HUES64 (cell line): ENCODE measurements around the gene TRMT61A.

Experiments
- H3K27ac ChIP-seq: 2 replicates; pipeline ENCODE4 v1.7.0; 2013; ENCODE audit warnings: low read depth, low read length, inconsistent platforms
- H3K27me3 ChIP-seq: 2 replicates; pipeline ENCODE4 v1.6.1; 2013; ENCODE audit warnings: mild to moderate bottlenecking, low read length; ENCODE audit not compliant: insufficient read depth
- H3K36me3 ChIP-seq: 2 replicates; pipeline ENCODE4 v1.6.1; 2013; ENCODE audit warnings: mild to moderate bottlenecking, low read length; ENCODE audit not compliant: insufficient read depth
- H3K4me1 ChIP-seq: 2 replicates; pipeline ENCODE4 v1.6.1; 2013; ENCODE audit warnings: mild to moderate bottlenecking, low read length, moderate library complexity; ENCODE audit not compliant: insufficient read depth
- H3K4me3 ChIP-seq: 2 replicates; pipeline ENCODE4 v1.5.1; 2013; ENCODE audit warnings: mild to moderate bottlenecking, low read length, moderate library complexity
- H3K9ac ChIP-seq: 2 replicates; pipeline ENCODE4 v1.6.1; 2013; ENCODE audit warnings: mild to moderate bottlenecking, low read depth, low read length
- H3K9me3 ChIP-seq: 2 replicates; pipeline ENCODE4 v1.6.1; 2013; ENCODE audit warnings: low read depth, low read length; ENCODE audit not compliant: insufficient read depth
- WGBS: fragments of 150-250, 120-280 bp; methylation state at CpG from one replicate; pipeline ENCODE4 v1.1.7; 2013; ENCODE audit warnings: missing lambda C conversion rate; 5-methylcytosine and 5-hydroxymethylcytosine counted together

Gene TRMT61A

GRCh38 chr14:103539056-103539825, 10.2 kb downstream of the TRMT61A start:
- Histone ChIP-seq H3K27ac (no peak overlapping the region), H3K4me3 (no peak overlapping the region), H3K27me3 (no peaks in the 10 kb centered on the region), H3K36me3 (peaks cover 8% of the 10 kb centered on the region; the same call in 1 of the 2 replicates), H3K9me3 (no peaks in the 10 kb centered on the region), H3K9ac (no peak overlapping the region), H3K4me1 (peaks cover 28% of the 10 kb centered on the region)
- WGBS = 82% methylated on average over 28 of the region's 28 CpGs

- no peak overlapping the region for H3K4me3 ChIP-seq
- 83% methylated on average over 17 of the region's 17 CpGs for WGBS
- no peak overlapping the region for H3K27ac ChIP-seq
- H3K9me3 ChIP-seq = no peaks in the 10 kb centered on the region
- H3K9ac ChIP-seq = no peak overlapping the region
- H3K27me3 ChIP-seq = no peaks in the 10 kb centered on the region
- no peaks in the 10 kb centered on the region for H3K36me3 ChIP-seq
- H3K4me1 ChIP-seq = peaks cover 28% of the 10 kb centered on the region
These were observed 12.1 kb downstream of the TRMT61A start for GRCh38 chr14:103540821-103541708.

- Histone ChIP-seq H3K4me3 (peak overlapping the region; percentile 39), H3K9me3 (no peaks in the 10 kb centered on the region), H3K9ac (peak overlapping the region; percentile 84), H3K27ac (peak overlapping the region; percentile 98), H3K27me3 (no peaks in the 10 kb centered on the region), H3K4me1 (peaks cover 28% of the 10 kb centered on the region), H3K36me3 (no peaks in the 10 kb centered on the region)
- 58% methylated on average over 33 of the region's 33 CpGs for WGBS
These were observed 13.0 kb downstream of the TRMT61A start for GRCh38 chr14:103541709-103542604.

GRCh38 chr14:103542605-103543088, 13.7 kb downstream of the TRMT61A start:
- Histone ChIP-seq H3K9ac (peak overlapping the region; percentile 84), H3K9me3 (no peaks in the 10 kb centered on the region), H3K36me3 (no peaks in the 10 kb centered on the region), H3K27me3 (no peaks in the 10 kb centered on the region), H3K4me1 (peaks cover 28% of the 10 kb centered on the region), H3K4me3 (peak overlapping the region; percentile 39), H3K27ac (peak overlapping the region; percentile 98)
- WGBS = 4% methylated on average over 17 of the region's 18 CpGs

- Histone ChIP-seq H3K4me3 (0 out of 2 replicates have a peak overlapping the region, but pooled peaks have one; percentile 4), H3K36me3 (no peaks in the 10 kb centered on the region), H3K9me3 (no peaks in the 10 kb centered on the region), H3K4me1 (peaks cover 28% of the 10 kb centered on the region), H3K9ac (peak overlapping the region; percentile 84), H3K27ac (peak overlapping the region; percentile 98), H3K27me3 (no peaks in the 10 kb centered on the region)
- WGBS = 60% methylated on average over 10 of the region's 10 CpGs
These were observed 14.1 kb downstream of the TRMT61A start for GRCh38 chr14:103543140-103543539.

GRCh38 chr14:103543721-103544387, 14.9 kb downstream of the TRMT61A start:
- H3K27me3 ChIP-seq = no peaks in the 10 kb centered on the region
- H3K27ac ChIP-seq = peak overlapping the region; percentile 98
- H3K9ac ChIP-seq = peak overlapping the region; percentile 84
- no peaks in the 10 kb centered on the region for H3K9me3 ChIP-seq
- no peak overlapping the region for H3K4me3 ChIP-seq
- WGBS = 89% methylated on average over 19 of the region's 19 CpGs
- H3K36me3 ChIP-seq = no peaks in the 10 kb centered on the region
- H3K4me1 ChIP-seq = peaks cover 28% of the 10 kb centered on the region

- WGBS = 91% methylated on average over 35 of the region's 35 CpGs
- Histone ChIP-seq H3K4me3 (no peak overlapping the region), H3K27me3 (no peaks in the 10 kb centered on the region), H3K27ac (no peak overlapping the region), H3K9ac (no peak overlapping the region), H3K9me3 (no peaks in the 10 kb centered on the region), H3K4me1 (peaks cover 28% of the 10 kb centered on the region), H3K36me3 (no peaks in the 10 kb centered on the region)
These were observed 15.6 kb downstream of the TRMT61A start for GRCh38 chr14:103544388-103545218.

- Histone ChIP-seq H3K4me1 (peaks cover 27% of the 10 kb centered on the region), H3K9me3 (no peaks in the 10 kb centered on the region), H3K27me3 (no peaks in the 10 kb centered on the region), H3K4me3 (no peak overlapping the region), H3K9ac (no peak overlapping the region), H3K36me3 (no peaks in the 10 kb centered on the region), H3K27ac (no peak overlapping the region)
- WGBS = 90% methylated on average over 29 of the region's 29 CpGs
These were observed 16.4 kb downstream of the TRMT61A start for GRCh38 chr14:103545219-103545914.

GRCh38 chr14:103545915-103546651, 17.1 kb downstream of the TRMT61A start:
- no peaks in the 10 kb centered on the region for H3K9me3 ChIP-seq
- H3K4me3 ChIP-seq = no peak overlapping the region
- peaks cover 24% of the 10 kb centered on the region for H3K4me1 ChIP-seq
- no peaks in the 10 kb centered on the region for H3K36me3 ChIP-seq
- H3K9ac ChIP-seq = no peak overlapping the region
- no peaks in the 10 kb centered on the region for H3K27me3 ChIP-seq
- WGBS = 89% methylated on average over 27 of the region's 27 CpGs
- H3K27ac ChIP-seq = no peak overlapping the region
